IMR-90 (cell line): Measurements from ENCODE around the gene SPAG16. TPM values are rescaled to one million over a fixed set of nuclear protein-coding genes. Genes with fewer than 3 reads are reported as not detected.

ENCODE experiments used
- ATAC-seq: fragments of 200-7000 bp; cut with Tn5 transposase; 2 replicates; pipeline ENCODE4 v1.9.1; 2020; ENCODE audit warnings: low read depth, mild to moderate bottlenecking, moderate library complexity
- BruUV-seq: library from RNA; stranded (reverse); fragments of 400-500 nt; replicated peaks from 2 replicates; lab custom pipeline; 2021; lab: Mats Ljungman, UMichigan
- CTCF ChIA-PET: fragments of 300-600 bp; formaldehyde crosslinking; extraction: SDS; loops from one replicate; lab custom pipeline; 2021; ENCODE audit warnings: antibody characterized with exemption; lab: Yijun Ruan, JAX
- POLR2A ChIA-PET: fragments of 300-600 bp; sonication (Branson Sonifier 250); formaldehyde crosslinking; loops from one replicate; lab custom pipeline; 2022; ENCODE audit warnings: antibody characterized with exemption; ENCODE audit not compliant: unreplicated experiment; lab: Charles Lee
- DNase-seq: peaks from one replicate; pipeline ENCODE4 v3.0.0; 2013
- H2AFZ ChIP-seq: replicated peaks from 2 replicates; pipeline ENCODE3; 2013; ENCODE audit warnings: low read length, mild to moderate bottlenecking; ENCODE audit not compliant: poor library complexity
- H2AK5ac ChIP-seq: 2 replicates; pipeline ENCODE4 v1.6.1; 2013; ENCODE audit warnings: low read depth, low read length, inconsistent platforms
- H2AK9ac ChIP-seq: replicated peaks from 2 replicates; pipeline ENCODE3; 2013; ENCODE audit warnings: mild to moderate bottlenecking, low read depth, low read length, moderate library complexity; ENCODE audit not compliant: poor library complexity
- H2BK120ac ChIP-seq: 2 replicates; pipeline ENCODE4 v1.6.1; 2013; ENCODE audit warnings: low read depth, low read length, inconsistent platforms
- H2BK15ac ChIP-seq: 3 replicates; pipeline ENCODE4 v1.6.1; 2013; ENCODE audit warnings: low read depth, low read length, inconsistent platforms
- H2BK20ac ChIP-seq: 2 replicates; pipeline ENCODE4 v1.6.1; 2013; ENCODE audit warnings: low read depth, mild to moderate bottlenecking, inconsistent platforms, low read length, moderate library complexity
- H2BK5ac ChIP-seq: 2 replicates; pipeline ENCODE4 v1.6.1; 2013; ENCODE audit warnings: mild to moderate bottlenecking, low read depth, low read length, inconsistent platforms; ENCODE audit not compliant: poor library complexity, severe bottlenecking
- H3K14ac ChIP-seq: replicated peaks from 2 replicates; pipeline ENCODE4 v1.6.1; 2013; ENCODE audit warnings: low read depth, low read length, inconsistent platforms
- H3K18ac ChIP-seq: 2 replicates; pipeline ENCODE4 v1.6.1; 2013; ENCODE audit warnings: low read depth, low read length, control low read depth
- H3K23ac ChIP-seq: 2 replicates; pipeline ENCODE4 v1.6.1; 2013; ENCODE audit warnings: low read depth, low read length, inconsistent platforms
- H3K27ac ChIP-seq: 2 replicates; pipeline ENCODE4 v1.5.1; 2013; ENCODE audit warnings: mild to moderate bottlenecking, control low read depth, low read length; ENCODE audit not compliant: insufficient read depth
- H3K27me3 ChIP-seq: 2 replicates; pipeline ENCODE4 v1.6.1; 2013; ENCODE audit warnings: low read length; ENCODE audit not compliant: control insufficient read depth, insufficient read depth
- H3K36me3 ChIP-seq: 2 replicates; pipeline ENCODE4 v1.6.1; 2013; ENCODE audit warnings: low read length, mixed read lengths; ENCODE audit not compliant: control insufficient read depth, insufficient read depth
- H3K4ac ChIP-seq: 2 replicates; pipeline ENCODE4 v1.6.1; 2013; ENCODE audit warnings: low read depth, low read length, inconsistent platforms
- H3K4me1 ChIP-seq: 2 replicates; pipeline ENCODE4 v1.6.1; 2013; ENCODE audit warnings: low read length, mixed read lengths; ENCODE audit not compliant: control insufficient read depth, insufficient read depth
- H3K4me2 ChIP-seq: 2 replicates; pipeline ENCODE4 v1.6.1; 2013; ENCODE audit warnings: low read depth, mild to moderate bottlenecking, control low read depth, low read length, moderate library complexity
- H3K4me3 ChIP-seq: 2 replicates; pipeline ENCODE4 v1.5.1; 2013; ENCODE audit warnings: low read depth, mild to moderate bottlenecking, control low read depth, low read length, moderate library complexity; ENCODE audit not compliant: insufficient read depth
- H3K56ac ChIP-seq: 2 replicates; pipeline ENCODE4 v1.6.1; 2013; ENCODE audit warnings: low read length, inconsistent platforms; ENCODE audit not compliant: insufficient read depth; ENCODE audit errors: extremely low read depth
- H3K79me1 ChIP-seq, 2 experiments: 2 replicates each; pipeline ENCODE4 v1.6.1; 2013; ENCODE audit warnings: low read length in 2 of 2, inconsistent platforms in 1 of 2, low read depth in 1 of 2
- H3K9ac ChIP-seq: 2 replicates; pipeline ENCODE4 v1.6.1; 2013; ENCODE audit warnings: low read depth, low read length, control low read depth
- H3K9me1 ChIP-seq: 2 replicates; pipeline ENCODE4 v1.6.1; 2013; ENCODE audit warnings: low read length, inconsistent platforms; ENCODE audit not compliant: insufficient read depth
- H3K9me3 ChIP-seq: 2 replicates; pipeline ENCODE4 v1.6.1; 2013; ENCODE audit warnings: low read length; ENCODE audit not compliant: control insufficient read depth, insufficient read depth
- H4K20me1 ChIP-seq: 2 replicates; pipeline ENCODE4 v1.6.1; 2013; ENCODE audit warnings: low read length, inconsistent platforms; ENCODE audit not compliant: insufficient read depth
- H4K5ac ChIP-seq: 2 replicates; pipeline ENCODE4 v1.6.1; 2013; ENCODE audit warnings: mild to moderate bottlenecking, low read depth, low read length, control low read depth
- H4K8ac ChIP-seq, 2 experiments: 2 replicates each; pipeline ENCODE4 v1.6.1; 2013; ENCODE audit warnings: low read depth in 2 of 2, low read length in 2 of 2, control low read depth in 1 of 2, inconsistent platforms in 1 of 2
- H4K91ac ChIP-seq: 2 replicates; pipeline ENCODE4 v1.6.1; 2013; ENCODE audit warnings: low read depth, low read length, inconsistent platforms; ENCODE audit not compliant: insufficient read depth
- BHLHE40 ChIP-seq: fragments of 150-350 bp; IDR thresholded peaks from 2 replicates; pipeline ENCODE4 v1.6.1; 2016; ENCODE audit warnings: mild to moderate bottlenecking, low read depth, low read length
- CHD1 ChIP-seq: IDR thresholded peaks from 2 replicates; pipeline ENCODE4 v1.6.1; 2012; ENCODE audit warnings: low read depth, low read length, improper control_type of control experiment
- CTCF ChIP-seq: conservative IDR thresholded peaks from 2 replicates; pipeline ENCODE4 v1.5.1; 2012; ENCODE audit warnings: mild to moderate bottlenecking, low read depth, low read length, improper control_type of control experiment
- ELK1 ChIP-seq: fragments of 150-350 bp; IDR thresholded peaks from 2 replicates; pipeline ENCODE4 v1.6.1; 2016; ENCODE audit warnings: low read depth, mild to moderate bottlenecking, low read length, moderate library complexity, borderline replicate concordance
- MAFK ChIP-seq: IDR thresholded peaks from 2 replicates; pipeline ENCODE4 v1.6.1; 2012; ENCODE audit warnings: low read depth, low read length, improper control_type of control experiment
- MXI1 ChIP-seq: IDR thresholded peaks from 2 replicates; pipeline ENCODE4 v1.6.1; 2012; ENCODE audit warnings: low read depth, mild to moderate bottlenecking, low read length, moderate library complexity, borderline replicate concordance
- NFE2L2 ChIP-seq: fragments of 150-350 bp; IDR thresholded peaks from 2 replicates; pipeline ENCODE4 v1.6.1; 2016; ENCODE audit warnings: low read depth, mild to moderate bottlenecking, low read length
- RAD21 ChIP-seq: IDR thresholded peaks from 2 replicates; pipeline ENCODE4 v1.6.1; 2012; ENCODE audit warnings: low read length, improper control_type of control experiment
- RCOR1 ChIP-seq: IDR thresholded peaks from 2 replicates; pipeline ENCODE4 v1.6.1; 2012; ENCODE audit warnings: mild to moderate bottlenecking, low read length, improper control_type of control experiment; ENCODE audit not compliant: insufficient replicate concordance
- RFX5 ChIP-seq: IDR thresholded peaks from 2 replicates; pipeline ENCODE4 v1.8.0; 2012; ENCODE audit warnings: low read depth, mild to moderate bottlenecking, low read length, moderate library complexity
- SMC3 ChIP-seq: fragments of 150-350 bp; IDR thresholded peaks from 2 replicates; pipeline ENCODE4 v1.6.1; 2016; ENCODE audit warnings: low read depth, mild to moderate bottlenecking, antibody characterized with exemption, low read length, moderate library complexity
- WGBS, 2 experiments: methylation state at CpG; one replicate each; pipeline versions ENCODE4 v1.1.5 to v1.1.7; 2013; ENCODE audit warnings: missing lambda C conversion rate in 2 of 2; ENCODE audit not compliant: insufficient read length in 1 of 2; ENCODE audit errors: extremely low coverage in 2 of 2; 5-methylcytosine and 5-hydroxymethylcytosine counted together
- dilution Hi-C: fragments of 300-500 bp; cut with HindIII; formaldehyde crosslinking; loops from one replicate; pipeline ENCODE4 v1.14.3; 2018; ENCODE audit warnings: low sequenced_read_pairs; ENCODE audit not compliant: unreplicated experiment
- in situ Hi-C: fragments of 300-500 bp; cut with MboI; formaldehyde crosslinking; loops from 3 replicates; pipeline ENCODE4 v1.14.3; 2019; ENCODE audit warnings: low sequenced_read_pairs, inconsistent platforms, mixed read lengths
- intact Hi-C: fragments of 100-400 bp; cut with micrococcal nuclease; formaldehyde crosslinking; loops from 2 replicates; pipeline ENCODE4 v1.10.0; 2022
- polyA plus RNA-seq, 3 experiments: library from polyadenylated mRNA; depleted of rRNA; stranded (reverse); fragments of >200 nt; gene quantifications; 2 replicates each; pipeline ENCODE4 v1.2.3, GENCODE V29; 2012; ENCODE audit warnings: low replicate concordance in 1 of 3
- total RNA-seq: library from RNA; depleted of rRNA; stranded (reverse); fragments of >200 nt; gene quantifications from 2 replicates; pipeline ENCODE4 v1.2.3, GENCODE V29; 2012
- TF ChIP-seq, protein P1 (sequence below): fragments of 150-350 bp; IDR thresholded peaks from 2 replicates; pipeline ENCODE4 v1.6.1; 2017; ENCODE audit warnings: mild to moderate bottlenecking, antibody characterized with exemption, low read length, low read depth

Gene SPAG16
- total and polyA plus RNA-seq, 2 of the 4 experiments (the other 2 are of a cell fraction) = 7.3 to 13.5 TPM

- no CpG with 5 or more reads among the region's 2 CpGs for WGBS, 2 experiments
- no peaks in the 10 kb centered on the region for H3K27me3 ChIP-seq
- no peak overlapping the region for H3K14ac ChIP-seq
- no peak overlapping the region for H2BK15ac ChIP-seq
- ChIA-PET POLR2A (no interaction called here), CTCF (no interaction called here)
- H3K56ac ChIP-seq = no peak overlapping the region
- H3K9me1 ChIP-seq = no peaks in the 10 kb centered on the region
- BruUV-seq = no TSS peak
- no peak overlapping the region for H3K18ac ChIP-seq
- no peak overlapping the region for H3K9ac ChIP-seq
- H2BK120ac ChIP-seq = no peak overlapping the region
- H3K79me1 ChIP-seq = no peaks in the 10 kb centered on the region
- H3K4ac ChIP-seq = no peak overlapping the region
- H2BK5ac ChIP-seq = no peak overlapping the region
- dilution Hi-C loops (no loop called here), intact Hi-C loops (no loop called here), in situ Hi-C loops (no loop called here)
- TF ChIP-seq RCOR1 (no peak), CHD1 (no peak), MXI1 (no peak), SMC3 (no peak), RFX5 (no peak), MAFK (no peak), CTCF (no peak), RAD21 (no peak), NFE2L2 (no peak), ELK1 (no peak), BHLHE40 (no peak)
- TF ChIP-seq, protein P1, sequence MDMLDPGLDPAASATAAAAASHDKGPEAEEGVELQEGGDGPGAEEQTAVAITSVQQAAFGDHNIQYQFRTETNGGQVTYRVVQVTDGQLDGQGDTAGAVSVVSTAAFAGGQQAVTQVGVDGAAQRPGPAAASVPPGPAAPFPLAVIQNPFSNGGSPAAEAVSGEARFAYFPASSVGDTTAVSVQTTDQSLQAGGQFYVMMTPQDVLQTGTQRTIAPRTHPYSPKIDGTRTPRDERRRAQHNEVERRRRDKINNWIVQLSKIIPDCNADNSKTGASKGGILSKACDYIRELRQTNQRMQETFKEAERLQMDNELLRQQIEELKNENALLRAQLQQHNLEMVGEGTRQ = no peak
- no peak overlapping the region for H4K8ac ChIP-seq
- H2AK5ac ChIP-seq = no peak overlapping the region
- no peaks in the 10 kb centered on the region for H3K4me1 ChIP-seq
- no peaks in the 10 kb centered on the region for H3K36me3 ChIP-seq
- no peak overlapping the region for H4K91ac ChIP-seq
- H4K20me1 ChIP-seq = no peaks in the 10 kb centered on the region
- no peak overlapping the region for H2AFZ ChIP-seq
- H3K4me2 ChIP-seq = no peak overlapping the region
- H3K23ac ChIP-seq = no peak overlapping the region
- peaks cover 15% of the 10 kb centered on the region for H3K9me3 ChIP-seq
- no peak overlapping the region for H2BK20ac ChIP-seq
- H3K27ac ChIP-seq = no peak overlapping the region
- DNase-seq (no peak), ATAC-seq (no peak)
- no peak overlapping the region for H4K5ac ChIP-seq
- H3K4me3 ChIP-seq = no peak overlapping the region
- H2AK9ac ChIP-seq = no peak overlapping the region
Measured at GRCh38 chr2:213649176-213649575, 364.9 kb downstream of the SPAG16 start.
